Measurements from ENCODE around the gene KIDINS220. TPM values are rescaled to one million over a fixed set of nuclear protein-coding genes. Genes with fewer than 3 reads are reported as not detected.

The KIDINS220 gene
- total RNA-seq, 1 experiment from 2014 or later: 27.7 TPM

DNA sequence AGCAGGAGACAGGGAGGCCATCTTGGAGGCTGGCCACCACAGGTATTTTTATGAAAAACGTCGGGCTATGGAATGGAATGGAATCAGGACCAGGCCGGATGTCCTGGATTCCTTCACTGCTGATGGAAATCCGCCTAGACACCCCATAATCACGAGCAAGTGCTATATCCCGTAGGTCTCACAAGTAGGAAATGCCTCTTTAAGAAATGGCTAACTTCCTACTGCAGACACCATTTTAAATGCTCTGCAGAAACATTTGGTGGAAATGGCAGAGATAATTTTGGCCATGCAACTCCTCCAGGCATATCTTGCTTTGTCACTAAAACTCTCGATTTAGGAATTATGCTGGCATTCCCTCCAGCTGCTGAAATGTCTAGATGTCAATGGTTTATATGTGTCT, 137.6 kb downstream of the KIDINS220 start:
- DNase-seq (ENCODE audit: low read depth): no peak

DNA sequence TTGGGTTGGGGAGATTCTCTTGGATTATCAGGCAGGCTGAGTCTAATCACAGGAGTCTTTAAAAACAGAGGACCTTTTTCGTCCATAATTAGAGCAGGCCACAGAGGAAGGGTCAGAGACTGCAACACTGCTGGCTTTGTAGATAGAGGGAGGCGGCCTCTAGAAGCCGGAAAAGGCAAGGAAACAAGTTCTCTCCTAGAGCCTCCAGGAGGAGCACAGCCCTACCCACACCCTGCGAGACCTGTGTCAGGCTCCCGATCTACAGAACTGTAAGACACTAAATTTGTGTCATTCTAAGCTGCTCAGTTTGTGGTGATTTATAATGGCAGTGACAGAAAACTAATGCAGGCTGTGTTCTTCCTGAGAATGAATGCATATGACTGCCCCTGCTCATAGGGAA, 140.2 kb downstream of the KIDINS220 start:
- DNase-seq (ENCODE audit: low read depth): no peak

GRCh38 chr2:8694737-8695136, 142.7 kb downstream of the KIDINS220 start:
- peak; percentile 54 for DNase-seq (ENCODE audit: low read depth)

GRCh38 chr2:8693157-8693821, 144.1 kb downstream of the KIDINS220 start:
- DNase-seq (ENCODE audit: low read depth): no peak

- no peak for DNase-seq (ENCODE audit: low read depth)
Observed at GRCh38 chr2:8692783-8693156, 144.6 kb downstream of the KIDINS220 start.

DNA sequence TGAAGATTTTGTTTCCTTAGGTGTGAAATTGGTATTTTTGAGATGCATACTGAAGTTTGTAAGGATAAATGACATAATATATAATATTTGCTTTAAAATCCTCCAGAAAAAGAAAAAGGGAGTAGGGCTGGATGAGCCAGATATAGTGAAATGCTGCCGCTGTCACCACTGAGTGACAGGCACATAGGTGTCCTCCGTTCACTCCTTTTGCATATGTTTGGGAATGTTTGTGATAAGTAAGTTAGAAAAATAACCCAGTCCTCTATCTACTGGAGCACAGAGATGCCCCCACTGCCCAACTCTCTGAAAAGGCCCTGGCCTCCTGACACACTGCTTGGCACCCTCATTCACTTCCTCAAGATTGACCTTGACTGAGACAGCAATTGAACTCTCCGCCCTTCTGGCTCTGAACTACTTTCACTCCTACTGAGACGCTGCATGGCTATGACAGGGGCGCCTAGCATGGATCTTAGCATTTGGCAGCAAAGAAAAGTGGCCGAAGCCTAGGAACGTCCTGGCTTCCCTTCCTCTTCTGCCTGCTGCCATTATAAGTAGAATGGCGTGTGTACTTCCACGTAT, 145.5 kb downstream of the KIDINS220 start:
- no peak for DNase-seq (ENCODE audit: low read depth)

- DNase-seq (ENCODE audit: low read depth): peak; percentile 36
Observed at GRCh38 chr2:8685697-8686358, 151.6 kb downstream of the KIDINS220 start.

GRCh38 chr2:8684878-8685696, 152.3 kb downstream of the KIDINS220 start:
- no peak for DNase-seq (ENCODE audit: low read depth)

DNA sequence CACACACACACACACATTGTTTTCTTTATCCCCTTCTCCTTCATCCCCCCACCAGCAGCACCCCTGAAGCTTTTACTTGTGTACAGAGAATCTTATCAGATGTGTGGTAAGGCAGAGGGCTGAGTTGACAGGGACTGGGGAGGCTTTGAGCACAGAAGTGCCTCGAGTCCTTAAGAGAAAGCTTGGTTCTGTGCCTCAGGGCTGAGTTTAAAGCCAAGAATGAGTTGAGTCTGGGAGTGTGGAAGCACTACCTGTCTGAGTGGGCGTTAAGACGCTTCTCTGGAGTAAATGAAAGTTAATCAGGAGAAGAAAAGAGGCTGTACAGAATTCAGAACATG, 152.9 kb downstream of the KIDINS220 start:
- DNase-seq (ENCODE audit: low read depth): no peak

DNA sequence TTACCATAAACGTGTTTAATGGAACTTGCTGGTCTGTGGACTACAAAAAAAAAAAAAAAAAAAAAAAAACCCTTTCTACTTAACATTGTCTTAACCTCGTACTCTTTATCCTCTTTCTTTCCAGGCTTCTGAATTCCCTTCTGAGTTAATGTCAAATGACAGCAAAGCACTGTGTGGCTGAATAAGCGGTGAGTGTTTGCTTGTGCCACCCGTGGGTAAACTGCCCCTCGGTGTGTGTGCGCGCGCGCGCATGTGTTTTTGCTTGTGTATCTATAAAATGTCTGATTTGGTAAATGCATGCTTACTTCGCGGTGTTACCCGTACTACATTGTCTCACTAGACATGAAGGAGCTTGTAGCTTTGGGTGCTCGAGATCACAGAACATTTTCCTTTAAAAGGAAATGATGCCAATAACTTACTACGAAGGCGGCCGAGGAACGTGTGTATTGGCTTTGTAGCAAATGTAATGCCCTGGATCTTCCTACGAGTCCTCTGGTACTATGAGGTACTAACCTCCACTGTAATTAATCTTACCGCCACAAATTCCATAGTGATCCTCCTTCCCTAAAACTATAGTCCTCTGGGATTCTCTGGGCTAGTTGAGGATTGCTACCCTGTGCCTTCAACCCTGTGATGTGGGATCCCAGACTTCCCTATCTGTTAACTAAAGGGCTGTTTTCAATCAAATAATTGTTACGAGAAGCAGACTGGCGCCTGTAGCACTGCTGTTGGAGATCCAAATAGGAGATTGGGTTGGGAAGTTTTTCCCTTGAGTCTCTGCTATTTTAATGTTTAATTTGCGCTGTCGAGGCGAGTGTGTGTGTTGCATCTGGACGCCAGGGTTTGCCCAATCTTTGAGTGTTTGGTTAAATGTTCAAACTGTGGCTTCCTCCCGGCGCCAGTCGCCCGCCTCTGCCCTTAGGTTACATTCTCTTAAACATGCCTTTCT, 154.4 kb downstream of the KIDINS220 start:
- peak; percentile 15 for DNase-seq (ENCODE audit: low read depth)

- peak; percentile 97 for DNase-seq (ENCODE audit: low read depth)
Observed at GRCh38 chr2:8681786-8682692, 155.4 kb downstream of the KIDINS220 start, which contains the start of gene ID2. Gene ID2 (plus strand): TSS chr2:8682056. CDS start chr2:8682166, 110 bp downstream.

DNA sequence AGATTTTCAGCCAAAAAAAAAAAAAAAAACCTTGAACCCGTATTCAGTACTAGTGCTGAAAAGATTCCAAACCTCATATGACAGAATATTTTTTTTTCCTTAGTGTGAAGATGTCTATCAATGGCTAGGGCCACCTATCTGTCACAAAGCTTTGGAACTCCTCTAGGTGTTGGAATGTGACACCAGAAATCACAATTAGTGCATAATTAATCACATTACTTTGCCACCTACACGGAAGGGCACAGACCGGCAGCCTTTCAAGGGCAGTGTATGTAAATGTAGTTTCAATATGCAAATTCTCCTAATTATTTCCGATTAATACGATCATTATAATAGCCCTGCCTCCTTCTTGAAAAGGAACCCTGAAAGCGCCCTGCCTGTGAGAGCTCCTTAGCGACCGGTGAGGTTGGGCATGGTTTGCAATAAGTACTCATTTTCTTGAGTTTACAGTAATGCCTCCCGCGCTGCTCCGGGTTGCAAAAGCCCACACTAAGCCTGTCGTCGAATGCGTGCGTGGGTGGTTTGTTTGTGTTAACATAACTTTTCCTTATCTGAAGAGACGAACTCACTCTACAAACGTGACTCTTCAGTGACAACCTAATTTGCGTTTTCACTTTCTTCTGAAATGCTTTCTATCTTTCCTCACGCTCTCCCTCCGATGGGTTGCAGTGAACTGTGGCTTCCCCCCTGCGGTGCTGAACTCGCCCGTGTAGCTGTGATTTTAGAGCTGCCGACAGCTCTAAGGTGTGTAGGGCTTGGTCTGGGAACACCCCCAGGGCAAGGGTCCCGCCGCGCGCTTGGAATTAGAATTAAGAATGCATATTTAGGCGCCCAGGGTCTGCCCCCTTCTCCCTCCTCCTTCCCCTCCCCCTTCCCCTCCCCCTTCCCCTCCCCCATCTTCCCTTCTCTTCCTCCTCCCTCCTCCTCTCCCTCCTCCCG, 156.3 kb downstream of the KIDINS220 start:
- peak; percentile 56 for DNase-seq (ENCODE audit: low read depth)

GRCh38 chr2:8679827-8680731, 157.3 kb downstream of the KIDINS220 start:
- no peak for DNase-seq (ENCODE audit: low read depth)

DNA sequence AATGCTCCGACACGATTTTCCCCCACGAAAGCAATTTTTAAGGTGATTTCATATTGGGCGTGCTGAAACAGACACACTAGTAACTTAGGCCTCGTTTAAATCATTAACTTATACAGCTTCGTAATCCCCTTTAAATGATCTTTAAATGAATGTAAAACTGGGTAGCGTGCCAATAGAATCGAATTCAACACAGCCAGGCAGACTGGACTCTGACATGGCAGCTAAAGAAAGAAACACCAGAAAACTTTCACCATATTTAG, 157.9 kb downstream of the KIDINS220 start:
- no peak for DNase-seq (ENCODE audit: low read depth)
